DOHH2 (cell line): Measurements from ENCODE around the gene NR4A2.

ENCODE experiments used
- EZH2phosphoT487 ChIP-seq: fragments of 200-600 bp; sonication (generic); IDR thresholded peaks from 2 replicates; pipeline ENCODE4 v1.6.1; 2017; ENCODE audit warnings: borderline replicate concordance, mild to moderate bottlenecking, antibody characterized with exemption, low read length, moderate library complexity, mixed read lengths
- TF ChIP-seq, protein P1 (sequence below): fragments of 200-600 bp; sonication (generic); IDR thresholded peaks from one replicate; pipeline ENCODE4 v1.5.1; 2014; ENCODE audit warnings: antibody characterized with exemption, mild to moderate bottlenecking, low read depth, low read length; ENCODE audit not compliant: poor library complexity, severe bottlenecking

GRCh38 chr2:156306821-156307220 is 25.7 kb downstream of the NR4A2 start:
- TF ChIP-seq, protein P1, sequence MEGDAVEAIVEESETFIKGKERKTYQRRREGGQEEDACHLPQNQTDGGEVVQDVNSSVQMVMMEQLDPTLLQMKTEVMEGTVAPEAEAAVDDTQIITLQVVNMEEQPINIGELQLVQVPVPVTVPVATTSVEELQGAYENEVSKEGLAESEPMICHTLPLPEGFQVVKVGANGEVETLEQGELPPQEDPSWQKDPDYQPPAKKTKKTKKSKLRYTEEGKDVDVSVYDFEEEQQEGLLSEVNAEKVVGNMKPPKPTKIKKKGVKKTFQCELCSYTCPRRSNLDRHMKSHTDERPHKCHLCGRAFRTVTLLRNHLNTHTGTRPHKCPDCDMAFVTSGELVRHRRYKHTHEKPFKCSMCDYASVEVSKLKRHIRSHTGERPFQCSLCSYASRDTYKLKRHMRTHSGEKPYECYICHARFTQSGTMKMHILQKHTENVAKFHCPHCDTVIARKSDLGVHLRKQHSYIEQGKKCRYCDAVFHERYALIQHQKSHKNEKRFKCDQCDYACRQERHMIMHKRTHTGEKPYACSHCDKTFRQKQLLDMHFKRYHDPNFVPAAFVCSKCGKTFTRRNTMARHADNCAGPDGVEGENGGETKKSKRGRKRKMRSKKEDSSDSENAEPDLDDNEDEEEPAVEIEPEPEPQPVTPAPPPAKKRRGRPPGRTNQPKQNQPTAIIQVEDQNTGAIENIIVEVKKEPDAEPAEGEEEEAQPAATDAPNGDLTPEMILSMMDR: no peak
- TF ChIP-seq EZH2phosphoT487: no peak
